Breast epithelium (tissue), 3 donors: ENCODE data around the gene PAFAH1B1.

Experiments
- POLR2A ChIP-seq: fragments of 450-650 bp; IDR thresholded peaks from one replicate; pipeline ENCODE4 v1.6.1; 2016; ENCODE audit warnings: antibody characterized with exemption, mild to moderate bottlenecking, moderate library complexity
- TF ChIP-seq, protein P1 (sequence below), 3 donors: fragments of 450-650 bp; IDR thresholded peaks; one replicate each; pipeline ENCODE4 v1.5.1; 2016 to 2017; ENCODE audit warnings: antibody characterized with exemption in 3 of 3, mild to moderate bottlenecking in 3 of 3, moderate library complexity in 3 of 3

DNA sequence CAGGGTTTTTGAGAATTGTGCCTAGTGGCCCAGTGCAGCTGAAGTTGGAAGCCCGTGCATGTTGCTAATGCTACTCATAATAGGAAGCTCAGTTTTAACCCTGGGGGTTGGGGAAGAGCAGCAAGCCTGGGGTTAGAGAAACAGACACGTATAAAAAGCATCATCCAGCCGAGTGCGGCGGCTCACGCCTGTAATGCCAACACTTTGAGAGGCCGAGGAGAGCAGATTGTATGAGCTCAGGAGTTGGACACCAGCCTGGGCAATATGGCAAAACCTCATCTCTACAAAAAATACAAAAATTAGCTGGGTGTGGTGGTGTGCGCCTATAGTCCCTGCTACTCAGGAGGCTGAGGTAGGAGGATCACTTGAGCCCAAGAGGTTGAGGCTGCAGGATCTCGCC is 120.4 kb downstream of the PAFAH1B1 start:
- TF ChIP-seq POLR2A: no peak
- TF ChIP-seq, protein P1, sequence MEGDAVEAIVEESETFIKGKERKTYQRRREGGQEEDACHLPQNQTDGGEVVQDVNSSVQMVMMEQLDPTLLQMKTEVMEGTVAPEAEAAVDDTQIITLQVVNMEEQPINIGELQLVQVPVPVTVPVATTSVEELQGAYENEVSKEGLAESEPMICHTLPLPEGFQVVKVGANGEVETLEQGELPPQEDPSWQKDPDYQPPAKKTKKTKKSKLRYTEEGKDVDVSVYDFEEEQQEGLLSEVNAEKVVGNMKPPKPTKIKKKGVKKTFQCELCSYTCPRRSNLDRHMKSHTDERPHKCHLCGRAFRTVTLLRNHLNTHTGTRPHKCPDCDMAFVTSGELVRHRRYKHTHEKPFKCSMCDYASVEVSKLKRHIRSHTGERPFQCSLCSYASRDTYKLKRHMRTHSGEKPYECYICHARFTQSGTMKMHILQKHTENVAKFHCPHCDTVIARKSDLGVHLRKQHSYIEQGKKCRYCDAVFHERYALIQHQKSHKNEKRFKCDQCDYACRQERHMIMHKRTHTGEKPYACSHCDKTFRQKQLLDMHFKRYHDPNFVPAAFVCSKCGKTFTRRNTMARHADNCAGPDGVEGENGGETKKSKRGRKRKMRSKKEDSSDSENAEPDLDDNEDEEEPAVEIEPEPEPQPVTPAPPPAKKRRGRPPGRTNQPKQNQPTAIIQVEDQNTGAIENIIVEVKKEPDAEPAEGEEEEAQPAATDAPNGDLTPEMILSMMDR (IDR thresholded peaks at IDR 0.05): no peak
